Measurements from ENCODE around the gene OR1N1. TPM values are rescaled to one million over a fixed set of nuclear protein-coding genes. Genes with fewer than 3 reads are reported as not detected.

Gene OR1N1
- total RNA-seq: not detected in 2 replicates

GRCh38 chr9:122527193-122527592 lies at the start of gene OR1N1:
TSS of gene OR1N1 (minus strand) at chr9:122527293. CDS start at chr9:122527293, 0 bp downstream.

GRCh38 chr9:122552812-122553211 lies 25.7 kb upstream of the OR1N1 start, which contains the start of gene OR1N2:
TSS of gene OR1N2 (plus strand) at chr9:122553112. CDS start at chr9:122553212, 100 bp downstream.

GRCh38 chr9:122518841-122519240 lies 8.3 kb downstream of the OR1N1 start, which contains the start of gene OR1J4:
TSS of gene OR1J4 (plus strand) at chr9:122519141. CDS start at chr9:122519141, 0 bp downstream.

GRCh38 chr9:122510502-122510901 lies 16.6 kb downstream of the OR1N1 start, which contains the start of gene OR1J2:
TSS of gene OR1J2 (plus strand) at chr9:122510802. CDS start at chr9:122510802, 0 bp downstream.

GRCh38 chr9:122477826-122478225 lies 49.3 kb downstream of the OR1N1 start, which contains the start of gene OR1J1:
TSS of gene OR1J1 (minus strand) at chr9:122477926. CDS start at chr9:122477926, 0 bp downstream.

Other genes starting within 250 kb of the OR1N1 start
- gene PTGS1, start 156.3 kb downstream of the OR1N1 start, total RNA-seq: 0.81 and 1.8 TPM in 2 replicates
- gene OR1J1, start 49.4 kb downstream of the OR1N1 start, total RNA-seq: not detected in 2 replicates
- gene OR1J2, start 16.5 kb downstream of the OR1N1 start, total RNA-seq: not detected in 2 replicates
- not detected in 2 replicates for gene OR1J4, start 8.2 kb downstream of the OR1N1 start, total RNA-seq
- gene OR1N2, start 25.8 kb upstream of the OR1N1 start, total RNA-seq: not detected in 2 replicates
- gene OR1L8, start 56.1 kb upstream of the OR1N1 start, total RNA-seq: under 0.01 and 0.09 TPM in 2 replicates
- not detected in 2 replicates for gene OR1Q1, start 87.4 kb upstream of the OR1N1 start, total RNA-seq
- gene OR1B1, start 130.3 kb upstream of the OR1N1 start, total RNA-seq: 0.09 TPM in 1 of 2 replicates, not detected in the other
- gene OR1L1, start 134.4 kb upstream of the OR1N1 start, total RNA-seq: not detected in 2 replicates
- not detected in 2 replicates for gene OR1L3, start 147.8 kb upstream of the OR1N1 start, total RNA-seq
- gene OR1L4, start 196.7 kb upstream of the OR1N1 start, total RNA-seq: not detected in 2 replicates
- gene OR1L6, start 215.0 kb upstream of the OR1N1 start, total RNA-seq: not detected in 2 replicates